Muscle layer of duodenum (tissue), 2 donors: ENCODE measurements around the gene MGMT.

Experiments
- H3K27ac ChIP-seq: one replicate; pipeline ENCODE4 v1.7.0; 2013; ENCODE audit warnings: mild to moderate bottlenecking, low read length
- H3K27me3 ChIP-seq: one replicate; pipeline ENCODE4 v1.7.0; 2013; ENCODE audit warnings: low read depth, mild to moderate bottlenecking, control low read depth, low read length
- H3K36me3 ChIP-seq, 2 donors: one replicate each; pipeline ENCODE4 v1.7.0; 2013; ENCODE audit warnings: low read length in 2 of 2, control low read depth in 1 of 2, mild to moderate bottlenecking in 1 of 2; ENCODE audit not compliant: insufficient read depth in 2 of 2, control insufficient read depth in 1 of 2
- H3K4me1 ChIP-seq, 2 donors: one replicate each; pipeline ENCODE4 v1.7.0; 2013; ENCODE audit warnings: low read length in 2 of 2, mild to moderate bottlenecking in 2 of 2, control low read depth in 1 of 2, moderate library complexity in 1 of 2; ENCODE audit not compliant: insufficient read depth in 2 of 2, control insufficient read depth in 1 of 2
- H3K4me3 ChIP-seq, 2 donors: one replicate each; pipeline ENCODE4 v1.7.0; 2013; ENCODE audit warnings: low read length in 2 of 2, low read depth in 1 of 2, mild to moderate bottlenecking in 1 of 2
- H3K9me3 ChIP-seq, 2 donors: one replicate each; pipeline ENCODE4 v1.7.0; 2013; ENCODE audit warnings: low read length in 2 of 2, control low read depth in 1 of 2, mild to moderate bottlenecking in 1 of 2; ENCODE audit not compliant: control insufficient read depth in 1 of 2
- donor health status: healthy.

MGMT gene

DNA sequence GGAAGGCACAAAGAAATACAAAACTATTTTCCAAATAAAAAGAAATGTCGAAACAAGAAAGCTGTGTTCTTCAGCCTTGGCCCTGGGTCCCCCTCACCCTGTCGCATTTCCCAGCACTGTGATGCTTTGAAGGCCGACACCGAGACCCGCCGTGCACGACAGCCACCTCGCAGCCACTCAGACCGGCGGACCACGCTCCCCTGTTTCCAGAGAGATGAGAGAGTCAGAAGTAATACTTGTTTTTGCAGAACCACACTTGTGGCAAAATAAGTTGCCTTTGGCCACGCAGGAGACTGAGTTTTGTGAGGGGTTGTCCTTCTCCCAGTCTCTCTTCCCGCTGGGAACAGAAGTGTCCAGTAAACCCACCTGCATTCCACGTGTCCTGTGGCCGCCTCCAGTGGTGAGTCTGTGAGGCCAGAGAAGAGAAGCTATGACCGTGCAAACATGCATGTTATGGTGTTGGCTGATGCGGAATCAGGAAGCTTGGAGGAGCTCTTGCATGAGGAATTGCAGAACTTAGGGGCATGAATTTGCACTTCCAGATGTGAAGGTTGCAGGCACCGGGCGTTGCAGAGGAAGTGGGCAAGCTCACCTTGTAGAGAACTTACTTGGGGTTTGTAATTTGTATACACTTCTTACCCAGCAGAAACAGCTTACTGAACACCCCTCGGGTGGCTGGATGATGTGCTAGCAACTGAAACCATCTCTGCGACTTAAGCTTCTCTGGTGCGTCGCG is 302.5 kb downstream of the MGMT start:
- no peak overlapping the region for H3K27ac ChIP-seq
- peaks cover 5 to 25% of the 10 kb centered on the region in 2 donors for H3K36me3 ChIP-seq
- H3K4me1 ChIP-seq: no peaks in the 10 kb centered on the region
- H3K27me3 ChIP-seq: no peaks in the 10 kb centered on the region
- H3K4me3 ChIP-seq: no peak overlapping the region
- H3K9me3 ChIP-seq: no peaks in the 10 kb centered on the region

GRCh38 chr10:129770286-129770685 is 303.2 kb downstream of the MGMT start:
- no peak overlapping the region for H3K27ac ChIP-seq
- H3K27me3 ChIP-seq: no peaks in the 10 kb centered on the region
- peaks cover 5 to 25% of the 10 kb centered on the region in 2 donors for H3K36me3 ChIP-seq
- H3K9me3 ChIP-seq: no peaks in the 10 kb centered on the region
- H3K4me1 ChIP-seq: no peaks in the 10 kb centered on the region
- no peak overlapping the region for H3K4me3 ChIP-seq

GRCh38 chr10:129771024-129771423 is 304.0 kb downstream of the MGMT start:
- Histone ChIP-seq H3K4me1 (no peaks in the 10 kb centered on the region), H3K27me3 (no peaks in the 10 kb centered on the region), H3K36me3 (peaks cover 5 to 25% of the 10 kb centered on the region in 2 donors), H3K4me3 (no peak overlapping the region), H3K9me3 (no peaks in the 10 kb centered on the region), H3K27ac (no peak overlapping the region)

DNA sequence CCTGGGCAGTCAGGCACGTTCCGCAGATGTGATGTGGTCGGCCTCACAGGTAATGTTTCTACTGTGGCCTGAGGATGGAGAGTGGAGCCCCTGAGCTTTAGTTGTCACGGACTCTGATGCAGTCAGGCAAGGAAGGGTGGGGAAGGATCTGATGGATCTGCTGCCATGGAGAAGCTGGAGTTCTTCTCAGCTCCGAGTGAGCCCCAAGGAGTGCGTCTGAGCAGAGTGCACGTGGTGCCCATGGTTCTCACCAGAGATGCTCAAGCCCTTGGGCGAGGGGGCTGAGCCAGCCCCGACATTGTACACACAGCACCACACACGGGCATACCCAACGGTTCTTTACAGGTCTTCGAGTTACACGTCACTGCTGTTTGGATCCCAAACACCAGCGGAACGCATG is 304.5 kb downstream of the MGMT start:
- Histone ChIP-seq H3K9me3 (no peaks in the 10 kb centered on the region), H3K4me3 (no peak overlapping the region), H3K4me1 (no peaks in the 10 kb centered on the region), H3K36me3 (peaks cover 5 to 25% of the 10 kb centered on the region in 2 donors), H3K27me3 (no peaks in the 10 kb centered on the region), H3K27ac (no peak overlapping the region)

- Histone ChIP-seq H3K4me3 (no peak overlapping the region), H3K27ac (no peak overlapping the region), H3K9me3 (no peaks in the 10 kb centered on the region), H3K36me3 (peaks cover 5 to 25% of the 10 kb centered on the region in 2 donors), H3K4me1 (no peaks in the 10 kb centered on the region), H3K27me3 (no peaks in the 10 kb centered on the region)
These were observed 305.0 kb downstream of the MGMT start for GRCh38 chr10:129771991-129772431.

GRCh38 chr10:129772468-129773358 is 305.7 kb downstream of the MGMT start:
- Histone ChIP-seq H3K4me1 (no peaks in the 10 kb centered on the region), H3K27me3 (no peaks in the 10 kb centered on the region), H3K9me3 (no peaks in the 10 kb centered on the region), H3K4me3 (no peak overlapping the region), H3K36me3 (peaks cover 5 to 25% of the 10 kb centered on the region in 2 donors), H3K27ac (no peak overlapping the region)

- no peak overlapping the region for H3K27ac ChIP-seq
- H3K4me1 ChIP-seq: no peaks in the 10 kb centered on the region
- no peaks in the 10 kb centered on the region for H3K9me3 ChIP-seq
- no peaks in the 10 kb centered on the region for H3K27me3 ChIP-seq
- H3K4me3 ChIP-seq: no peak overlapping the region
- H3K36me3 ChIP-seq: peaks cover 5 to 20% of the 10 kb centered on the region in 2 donors
These were observed 306.4 kb downstream of the MGMT start for GRCh38 chr10:129773359-129773990.

DNA sequence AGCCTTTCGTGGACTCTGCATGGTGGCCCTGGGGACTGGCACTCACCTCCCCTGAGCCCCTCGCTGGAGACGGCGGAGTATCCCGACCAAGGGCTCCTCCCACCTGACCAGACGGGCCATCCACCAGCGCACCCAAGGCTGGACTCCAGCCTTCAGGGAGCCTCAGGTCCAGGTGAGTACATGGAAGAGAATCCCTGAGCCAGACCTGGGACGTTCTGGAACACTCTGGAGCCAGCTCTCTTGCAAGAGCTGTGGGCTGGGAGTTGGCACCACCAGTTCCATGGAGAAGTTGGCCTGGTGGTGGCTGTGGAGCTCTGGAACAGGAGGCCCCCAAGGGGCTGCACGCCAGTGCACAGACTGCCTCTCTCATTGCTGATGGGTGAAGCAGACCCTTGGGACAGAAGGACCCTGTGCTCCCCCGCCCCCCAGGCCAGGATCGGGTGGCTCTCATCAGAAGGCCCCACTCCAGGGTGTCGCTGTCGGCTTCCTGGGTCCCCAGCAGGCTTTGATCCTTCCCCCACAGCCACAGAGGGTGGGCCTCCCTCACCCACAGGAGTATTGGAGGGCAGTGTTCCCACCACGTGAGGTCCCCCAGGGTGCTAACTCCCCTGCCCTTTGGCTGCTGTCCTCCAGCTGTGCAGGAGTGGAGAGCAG is 307.2 kb downstream of the MGMT start:
- no peak overlapping the region for H3K4me3 ChIP-seq
- H3K27ac ChIP-seq: no peak overlapping the region
- no peaks in the 10 kb centered on the region for H3K9me3 ChIP-seq
- peaks cover 5 to 13% of the 10 kb centered on the region in 2 donors for H3K36me3 ChIP-seq
- H3K27me3 ChIP-seq: no peaks in the 10 kb centered on the region
- H3K4me1 ChIP-seq: no peaks in the 10 kb centered on the region

DNA sequence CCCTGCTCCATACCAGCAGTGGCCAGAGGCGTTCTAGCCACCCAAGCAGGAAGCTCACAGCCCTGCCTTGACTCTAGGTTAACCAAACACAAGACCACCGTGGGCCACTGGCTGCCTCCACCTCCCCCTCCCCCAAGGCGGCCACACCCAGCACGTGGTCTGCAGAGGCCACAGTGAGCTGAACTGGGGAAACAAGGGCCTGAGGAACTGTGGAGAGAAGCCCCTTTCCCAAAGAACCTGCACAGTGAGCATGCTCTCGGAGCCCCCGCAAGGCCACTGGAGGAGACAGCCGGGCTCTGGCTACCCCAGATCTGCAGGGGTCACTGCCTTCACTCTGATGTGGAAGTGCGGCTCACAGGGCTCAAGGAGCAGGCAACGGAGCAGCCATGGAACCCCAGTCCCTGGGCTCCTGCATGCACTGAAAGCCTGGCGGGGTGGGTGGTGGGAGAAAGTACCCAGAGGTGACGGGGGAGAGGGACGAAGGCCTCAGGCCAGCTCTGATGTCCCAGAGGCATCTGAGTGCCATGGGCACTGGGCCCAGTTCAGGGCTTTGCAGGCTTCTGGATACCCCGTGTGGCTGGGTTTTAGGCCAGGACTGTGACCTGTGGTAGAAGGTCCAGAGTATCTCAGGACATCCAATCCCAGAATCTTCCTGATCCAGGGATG is 307.8 kb downstream of the MGMT start:
- Histone ChIP-seq H3K4me1 (no peaks in the 10 kb centered on the region), H3K36me3 (peaks cover 5 to 6% of the 10 kb centered on the region in 2 donors), H3K9me3 (no peaks in the 10 kb centered on the region), H3K27me3 (no peaks in the 10 kb centered on the region), H3K4me3 (no peak overlapping the region), H3K27ac (no peak overlapping the region)

GRCh38 chr10:129775681-129776080 is 308.6 kb downstream of the MGMT start:
- Histone ChIP-seq H3K36me3 (peaks cover 0 to 5% of the 10 kb centered on the region in 2 donors), H3K4me1 (no peaks in the 10 kb centered on the region), H3K27me3 (no peaks in the 10 kb centered on the region), H3K4me3 (no peak overlapping the region), H3K9me3 (no peaks in the 10 kb centered on the region), H3K27ac (no peak overlapping the region)
